GM19025 (cell line): ENCODE measurements around the gene SNCAIP.
"Not testable (repeated sequence)": the region's sequence is repeated elsewhere in the genome, so short reads cannot be mapped to it uniquely, and the experiment has no call there.

Experiments
- ATAC-seq: cut with Tn5 transposase; IDR thresholded peaks from one replicate; pipeline ENCODE4 v1.9.1; 2021; ENCODE audit warnings: mild to moderate bottlenecking, low read depth, moderate library complexity; ENCODE audit not compliant: unreplicated experiment

The SNCAIP gene

DNA sequence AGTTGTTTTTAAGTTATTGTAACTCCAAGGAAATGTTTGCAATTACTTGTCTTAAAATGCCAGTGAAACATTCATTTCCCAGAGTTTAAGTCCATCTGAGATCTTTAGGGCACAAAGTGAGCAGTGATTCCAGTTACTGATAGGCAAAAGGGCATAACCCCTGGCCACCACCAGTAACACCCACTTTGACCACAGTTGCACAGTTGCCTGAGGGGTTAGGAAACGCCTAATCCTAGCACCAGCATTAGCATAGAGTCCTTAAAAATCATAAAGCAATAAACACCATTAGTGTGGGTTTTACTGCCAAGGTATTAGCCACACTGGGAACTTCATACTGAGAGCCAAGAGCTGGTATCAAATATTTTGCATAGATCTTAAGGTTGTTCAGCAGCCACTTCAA lies 143.9 kb downstream of the SNCAIP start:
- no peak for ATAC-seq

- ATAC-seq, result no peak
Observed at GRCh38 chr5:122457178-122457826, 145.3 kb downstream of the SNCAIP start.

DNA sequence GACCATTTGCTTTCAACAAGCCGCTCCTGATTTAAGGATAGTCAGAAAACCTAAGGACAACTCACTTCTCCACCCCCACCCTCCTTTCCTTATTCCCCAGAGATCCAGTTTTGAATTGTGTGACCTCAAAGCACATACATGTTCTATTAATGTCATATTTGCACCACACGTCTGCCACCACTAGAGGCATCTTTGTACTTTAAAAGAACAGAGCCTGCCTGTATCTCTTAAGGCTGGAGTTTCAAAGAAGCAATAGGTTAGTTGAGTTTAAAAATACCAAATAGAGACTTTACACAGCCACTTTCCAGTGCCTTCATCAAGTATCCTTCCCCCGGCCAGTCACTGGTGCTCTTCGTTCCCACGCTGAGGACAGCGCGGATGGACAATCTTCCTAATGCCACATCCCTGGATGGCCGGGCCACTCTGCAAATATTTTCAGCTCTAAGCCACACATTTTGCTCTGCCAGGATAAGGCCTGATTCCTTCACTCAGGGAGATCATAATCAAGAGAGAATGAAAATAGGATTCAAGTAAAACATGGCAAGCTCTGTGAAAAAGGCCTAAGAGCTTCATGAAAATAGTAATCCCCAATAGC lies 146.3 kb downstream of the SNCAIP start:
- ATAC-seq, result peak; percentile 55

- no peak for ATAC-seq
Observed at GRCh38 chr5:122462486-122462885, 150.4 kb downstream of the SNCAIP start.

GRCh38 chr5:122463221-122463620 lies 151.2 kb downstream of the SNCAIP start:
- no peak for ATAC-seq

GRCh38 chr5:122464191-122464590 lies 152.2 kb downstream of the SNCAIP start:
- no peak for ATAC-seq

DNA sequence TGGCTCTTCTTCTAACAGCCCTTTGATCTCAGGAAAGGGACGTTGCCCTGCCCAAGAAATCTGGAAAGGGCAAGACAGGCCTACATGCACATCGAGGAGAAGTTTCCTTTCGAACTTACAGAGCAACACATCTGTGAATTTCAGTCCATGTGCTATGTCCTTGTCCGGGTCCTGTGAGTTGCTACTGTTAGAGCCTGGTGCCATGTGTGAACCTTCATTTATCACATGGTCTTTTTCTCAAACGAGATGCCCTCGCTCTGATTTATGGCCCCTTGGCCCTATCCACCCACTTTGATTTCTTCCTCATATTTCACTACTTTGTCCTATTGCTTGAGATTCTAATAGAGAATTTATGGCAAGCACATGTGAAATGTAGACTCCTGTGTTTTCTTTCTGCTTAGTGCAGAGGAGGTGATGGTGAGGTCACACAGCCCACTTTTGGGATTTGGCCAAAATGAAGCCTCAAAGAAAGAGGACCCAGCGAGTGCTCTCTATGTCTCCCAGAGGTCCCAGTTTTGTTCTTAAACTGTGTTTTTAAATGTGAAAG lies 153.1 kb downstream of the SNCAIP start:
- ATAC-seq, result no peak

DNA sequence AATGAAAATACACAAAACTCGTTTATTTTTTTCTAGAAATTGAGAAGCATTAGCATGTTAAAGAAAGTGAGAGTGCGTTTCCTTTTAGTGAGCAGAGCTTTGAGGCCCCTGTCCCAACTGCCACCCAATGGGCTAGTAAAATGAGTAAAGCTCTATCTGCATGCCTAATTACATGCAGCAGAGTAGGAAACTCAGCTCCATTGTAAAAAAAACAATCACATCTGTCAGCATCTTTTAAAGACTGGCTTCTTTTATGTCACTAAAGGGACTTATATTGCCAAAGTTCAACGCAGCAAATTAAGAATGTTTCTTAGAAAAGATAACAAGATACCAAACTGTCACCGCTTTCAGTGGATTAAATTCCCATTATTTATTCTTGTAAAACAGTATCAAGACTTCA lies 154.0 kb downstream of the SNCAIP start:
- ATAC-seq, result no peak

DNA sequence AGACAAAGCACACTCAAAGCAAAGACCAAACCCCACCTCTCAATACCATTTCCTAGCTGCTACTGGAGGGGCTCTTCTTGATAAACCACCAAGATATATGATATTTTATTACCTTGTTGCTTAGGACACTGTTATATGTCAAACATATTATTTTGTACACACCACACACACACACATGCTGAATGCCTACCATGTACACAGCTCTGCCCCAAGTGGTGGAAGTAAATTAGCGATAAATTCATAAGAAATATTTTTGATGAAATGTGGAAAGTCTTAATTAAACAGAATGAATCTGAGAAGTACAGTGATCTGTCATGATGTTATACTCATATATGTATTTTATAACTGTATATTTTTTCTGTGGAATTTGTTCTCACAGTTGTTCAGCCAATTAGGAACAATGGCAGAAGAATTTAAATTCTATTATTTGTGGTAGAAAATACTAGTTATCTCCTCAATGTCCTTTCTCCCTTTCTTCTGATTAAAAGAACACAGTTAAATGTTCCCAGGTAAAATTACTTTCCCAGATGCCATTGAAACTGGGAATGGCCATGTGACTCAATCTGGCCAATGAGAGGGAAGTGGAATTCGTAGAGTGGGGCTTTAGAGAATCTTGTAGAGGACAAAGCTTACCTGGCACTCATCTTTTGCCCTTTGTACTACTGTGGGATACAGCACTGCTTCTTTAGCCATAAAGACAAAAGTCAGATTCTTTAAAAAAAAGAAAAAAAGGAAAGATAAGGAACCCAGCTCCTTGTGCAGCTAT lies 156.5 kb downstream of the SNCAIP start:
- no peak for ATAC-seq

DNA sequence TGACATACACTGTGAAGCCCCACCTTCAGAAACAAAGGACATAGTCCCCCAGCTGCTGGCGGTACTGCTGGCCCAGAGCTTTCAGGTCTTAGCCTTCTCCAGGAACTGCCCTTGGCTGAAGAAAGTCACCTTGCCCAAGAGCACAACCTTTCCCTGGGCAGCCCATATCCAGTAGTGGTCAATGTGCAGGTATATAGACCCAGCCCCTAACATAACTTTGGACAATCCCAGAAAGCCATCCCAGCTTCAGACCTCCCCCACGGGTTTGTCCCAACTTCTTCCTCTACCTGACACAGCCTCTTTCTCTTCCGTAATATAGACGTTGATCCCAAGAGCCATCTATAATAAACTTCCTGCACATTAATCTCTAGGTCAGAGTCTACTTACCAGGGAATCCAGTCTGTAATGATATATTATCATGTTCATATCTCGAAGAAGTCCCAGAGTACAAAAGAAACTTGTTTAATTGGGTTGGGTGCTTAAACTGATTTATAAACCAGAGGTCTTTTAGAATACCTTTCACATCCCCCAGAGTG lies 157.4 kb downstream of the SNCAIP start:
- no peak for ATAC-seq

DNA sequence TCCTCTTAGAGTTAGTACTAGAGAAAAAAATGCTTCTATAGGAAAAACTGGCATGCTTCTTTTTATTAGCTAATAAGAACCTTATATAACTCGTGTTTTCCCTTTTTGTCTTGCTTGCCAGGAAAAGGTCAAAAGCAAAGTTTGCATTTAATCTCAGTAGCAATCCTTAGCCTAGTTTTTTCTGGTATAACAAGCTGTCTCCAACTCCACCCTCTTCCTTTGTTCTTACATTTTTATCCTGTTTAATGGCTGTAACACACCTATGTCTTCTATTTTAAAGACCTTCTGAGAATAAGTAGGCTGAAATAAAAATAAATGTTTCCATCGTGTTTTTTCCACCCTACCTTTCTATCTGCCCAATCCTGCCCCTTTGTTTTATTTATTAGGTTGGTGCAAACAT lies 158.3 kb downstream of the SNCAIP start:
- ATAC-seq, result no peak

DNA sequence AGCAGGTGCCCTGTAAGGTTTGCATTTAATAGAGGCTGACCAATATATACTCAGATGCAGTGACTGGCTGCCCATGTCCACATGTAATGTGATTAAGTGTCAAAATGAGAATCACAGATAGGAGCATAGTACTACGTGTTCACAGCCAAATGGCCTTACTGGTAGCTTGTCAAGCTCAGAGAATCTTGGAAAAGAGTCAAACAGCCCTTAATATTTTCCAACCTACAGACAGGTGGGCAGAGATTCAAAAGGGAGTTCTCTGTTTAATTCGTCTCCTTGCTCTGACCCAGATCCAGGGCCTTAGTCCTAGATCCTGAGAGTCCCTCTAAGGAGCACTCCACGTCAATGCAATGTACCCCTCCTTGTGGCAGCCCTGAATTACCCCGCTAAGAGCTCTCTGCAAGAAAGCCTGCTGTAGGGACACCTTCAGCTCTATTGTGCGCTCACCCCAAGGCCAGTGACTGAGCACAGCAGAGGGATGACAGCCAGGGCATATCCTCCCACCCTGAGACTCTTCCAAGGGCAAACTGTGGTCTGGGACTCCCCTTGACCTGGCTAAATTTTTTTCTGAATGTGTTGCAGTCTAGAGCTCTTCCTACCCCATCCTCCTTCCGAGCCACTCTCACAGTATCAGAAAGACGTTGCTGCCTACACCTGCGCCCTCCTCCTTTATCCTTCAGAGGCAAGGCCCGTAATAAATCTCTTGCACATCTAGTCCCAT lies 159.2 kb downstream of the SNCAIP start:
- ATAC-seq, result no peak

- ATAC-seq, result no peak
Observed at GRCh38 chr5:122471752-122472061, 159.7 kb downstream of the SNCAIP start.

- ATAC-seq, result no peak
Observed at GRCh38 chr5:122473138-122473843, 161.3 kb downstream of the SNCAIP start.

DNA sequence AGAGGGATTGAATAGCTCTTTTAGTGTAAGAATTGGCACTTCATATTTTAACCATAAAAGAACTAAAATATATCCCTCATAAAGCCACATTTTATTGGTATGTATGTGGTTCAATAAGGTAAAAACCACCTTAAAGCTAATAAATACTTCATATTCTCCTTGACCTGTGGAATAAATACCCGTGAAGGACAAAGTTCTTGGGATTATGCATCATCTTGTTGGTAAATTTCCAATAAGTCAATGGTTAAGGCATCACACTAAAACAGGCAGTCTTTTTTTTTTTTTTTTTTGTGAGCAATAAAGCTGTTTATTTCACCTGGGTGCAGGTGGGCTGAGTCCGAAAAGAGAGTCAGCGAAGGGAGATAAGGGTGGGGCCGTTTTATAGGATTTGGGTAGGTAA lies 161.9 kb downstream of the SNCAIP start:
- no peak for ATAC-seq

GRCh38 chr5:122478741-122479442 lies 166.9 kb downstream of the SNCAIP start:
- ATAC-seq, result no peak

- no peak for ATAC-seq
Observed at GRCh38 chr5:122480146-122480545, 168.1 kb downstream of the SNCAIP start.

DNA sequence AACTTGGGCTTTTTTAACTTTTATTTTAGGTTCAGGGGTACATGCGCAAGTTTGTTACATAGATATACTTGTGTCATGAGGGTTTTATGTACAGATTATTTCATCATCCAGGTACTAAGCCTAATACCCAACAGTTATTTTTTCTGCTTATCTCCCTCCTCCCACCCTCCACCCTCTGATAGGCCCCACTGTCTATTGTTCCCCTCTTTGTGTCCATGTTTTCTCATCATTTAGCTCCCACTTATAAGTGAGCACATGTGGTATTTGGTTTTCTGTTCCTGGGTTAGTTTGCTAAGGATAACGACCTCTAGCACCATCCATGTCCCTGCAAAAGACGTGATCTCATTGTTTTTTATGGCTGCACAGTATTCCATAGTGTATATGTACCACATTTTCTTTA lies 172.1 kb downstream of the SNCAIP start:
- no peak for ATAC-seq

- ATAC-seq, result no peak
Observed at GRCh38 chr5:122485226-122485625, 173.2 kb downstream of the SNCAIP start.

- ATAC-seq, result not testable (repeated sequence)
Observed at GRCh38 chr5:122486616-122487015, 174.6 kb downstream of the SNCAIP start.
